LNCAP (cell line): ENCODE results near the gene BAD.

ENCODE experiments used
- TF ChIP-seq, protein P1 (sequence below): fragments of 450-650 bp; IDR thresholded peaks from 2 replicates; pipeline ENCODE4 v1.5.1; 2017; ENCODE audit warnings: mild to moderate bottlenecking

BAD gene

DNA sequence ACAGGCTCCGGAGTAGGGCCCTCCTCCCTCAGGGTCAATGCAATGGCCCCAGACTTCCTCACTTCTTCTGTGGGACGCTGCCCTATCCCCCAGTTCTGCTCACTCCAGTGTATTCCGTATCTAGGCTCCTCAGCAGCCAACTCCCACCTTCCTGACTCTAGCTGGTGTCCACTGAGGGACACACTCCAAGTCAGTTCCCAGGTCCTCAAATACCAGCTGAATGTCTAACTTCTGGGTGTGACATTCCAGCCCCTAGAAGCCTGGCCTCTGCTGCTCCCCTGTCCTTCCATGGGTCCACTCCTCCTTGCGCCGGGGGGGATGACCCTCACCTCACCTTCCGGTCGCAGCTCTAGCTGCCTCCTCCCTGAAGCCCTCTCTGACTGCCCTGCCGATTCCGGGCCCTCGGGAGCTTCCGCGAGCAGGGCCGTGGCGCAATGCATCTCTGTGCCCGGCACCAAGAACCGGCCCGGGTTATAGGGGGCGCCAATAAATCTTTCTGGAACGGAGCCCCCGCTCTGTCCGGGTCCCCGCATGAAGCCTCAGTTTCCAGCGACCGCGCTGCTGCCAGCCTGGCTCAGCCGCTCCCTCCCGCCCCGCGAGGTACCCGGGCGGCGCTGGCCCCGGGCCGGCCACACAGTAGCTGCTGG, 15.4 kb downstream of the BAD start:
- TF ChIP-seq, protein P1, sequence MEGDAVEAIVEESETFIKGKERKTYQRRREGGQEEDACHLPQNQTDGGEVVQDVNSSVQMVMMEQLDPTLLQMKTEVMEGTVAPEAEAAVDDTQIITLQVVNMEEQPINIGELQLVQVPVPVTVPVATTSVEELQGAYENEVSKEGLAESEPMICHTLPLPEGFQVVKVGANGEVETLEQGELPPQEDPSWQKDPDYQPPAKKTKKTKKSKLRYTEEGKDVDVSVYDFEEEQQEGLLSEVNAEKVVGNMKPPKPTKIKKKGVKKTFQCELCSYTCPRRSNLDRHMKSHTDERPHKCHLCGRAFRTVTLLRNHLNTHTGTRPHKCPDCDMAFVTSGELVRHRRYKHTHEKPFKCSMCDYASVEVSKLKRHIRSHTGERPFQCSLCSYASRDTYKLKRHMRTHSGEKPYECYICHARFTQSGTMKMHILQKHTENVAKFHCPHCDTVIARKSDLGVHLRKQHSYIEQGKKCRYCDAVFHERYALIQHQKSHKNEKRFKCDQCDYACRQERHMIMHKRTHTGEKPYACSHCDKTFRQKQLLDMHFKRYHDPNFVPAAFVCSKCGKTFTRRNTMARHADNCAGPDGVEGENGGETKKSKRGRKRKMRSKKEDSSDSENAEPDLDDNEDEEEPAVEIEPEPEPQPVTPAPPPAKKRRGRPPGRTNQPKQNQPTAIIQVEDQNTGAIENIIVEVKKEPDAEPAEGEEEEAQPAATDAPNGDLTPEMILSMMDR: no peak

DNA sequence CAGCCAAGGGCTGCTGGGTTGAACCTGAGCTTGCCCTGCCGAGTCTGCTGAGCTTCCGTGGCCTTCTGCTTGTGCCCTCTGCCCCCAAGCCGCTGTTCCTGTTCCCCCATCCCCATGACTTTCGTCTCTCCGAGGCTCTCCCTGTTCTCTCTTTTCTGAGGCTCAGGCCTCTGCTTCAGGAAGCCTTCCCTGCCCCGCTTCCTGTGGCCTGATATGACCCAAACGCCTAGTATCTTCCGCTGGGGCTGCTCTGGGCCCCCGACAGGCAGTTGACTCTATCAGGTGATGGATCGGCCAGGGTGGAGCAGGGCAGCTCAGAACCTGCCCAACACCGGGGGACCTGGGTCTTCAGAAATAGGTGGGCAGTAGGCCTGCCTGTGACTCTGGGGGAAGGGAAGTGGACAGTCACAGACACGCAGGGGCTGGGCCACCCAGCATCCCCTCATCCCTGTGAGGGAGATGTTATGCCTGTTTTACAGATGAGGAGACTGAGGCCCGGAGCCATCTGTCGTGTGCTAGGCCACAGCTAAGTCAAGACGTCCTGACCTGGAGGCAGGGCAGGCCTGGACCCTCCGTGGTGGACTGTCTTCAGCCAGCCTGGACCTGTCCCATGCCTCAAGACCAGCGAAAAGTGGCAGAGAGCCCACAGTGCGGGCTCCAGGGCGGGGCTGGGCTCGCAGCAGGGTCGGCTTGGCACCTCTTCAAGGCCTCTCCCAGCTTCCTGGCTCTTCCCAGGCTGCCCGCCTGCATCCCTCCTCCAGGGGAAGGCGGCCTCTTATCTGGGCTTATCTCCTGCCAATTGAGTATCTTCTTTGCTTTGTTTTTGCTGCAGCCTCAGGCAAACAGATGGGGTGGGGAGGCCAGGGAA, 16.2 kb downstream of the BAD start:
- TF ChIP-seq, protein P1: no peak

DNA sequence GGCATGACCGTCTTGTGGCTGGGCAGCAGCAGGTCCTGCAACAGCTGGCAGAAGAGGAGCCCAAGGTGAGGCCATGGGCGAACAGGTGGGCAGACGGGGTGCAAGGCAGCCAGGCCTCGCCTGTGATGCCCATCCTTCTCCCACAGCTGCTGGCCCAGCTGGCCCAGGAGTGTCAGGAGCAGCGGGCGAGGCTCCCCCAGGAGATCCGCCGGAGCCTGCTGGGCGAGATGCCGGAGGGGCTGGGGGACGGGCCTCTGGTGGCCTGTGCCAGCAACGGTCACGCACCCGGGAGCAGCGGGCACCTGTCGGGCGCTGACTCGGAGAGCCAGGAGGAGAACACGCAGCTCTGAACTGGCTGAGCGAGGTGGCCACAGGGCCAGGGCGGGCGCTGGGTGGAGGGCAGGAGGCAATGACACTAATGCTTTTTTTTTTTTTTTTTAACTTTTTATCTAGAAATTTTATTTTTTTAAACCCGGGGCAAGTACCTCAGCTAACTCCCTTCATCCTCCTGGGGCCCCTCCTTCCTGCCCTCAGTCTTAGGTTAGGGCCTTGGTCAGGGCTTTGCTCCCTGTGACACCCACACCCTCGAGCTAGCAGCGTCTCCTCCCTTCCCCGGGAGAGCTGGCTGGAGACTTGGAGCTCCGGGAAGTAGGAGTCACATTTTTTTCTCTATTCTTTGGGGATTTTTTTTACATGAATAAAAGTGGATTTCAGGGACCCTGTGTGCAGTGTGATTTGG, 17.1 kb downstream of the BAD start:
- TF ChIP-seq, protein P1: no peak

DNA sequence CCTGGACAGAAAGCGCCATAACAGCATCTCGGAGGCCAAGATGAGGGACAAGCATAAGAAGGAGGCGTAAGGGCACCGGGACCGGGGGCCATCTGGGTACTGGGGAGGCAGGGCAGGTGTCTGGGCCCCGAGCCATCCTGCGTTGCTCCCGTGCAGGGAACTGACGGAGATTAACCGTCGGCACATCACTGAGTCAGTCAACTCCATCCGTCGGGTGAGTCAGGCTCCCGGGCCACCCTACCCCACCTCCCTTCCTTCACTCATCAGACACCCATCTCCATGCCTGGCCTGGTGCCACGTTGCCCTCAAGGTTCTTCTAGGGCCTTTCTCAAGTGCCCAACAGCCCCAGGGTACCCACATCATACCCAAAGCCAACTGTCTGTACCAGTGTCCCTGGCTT, 18.1 kb downstream of the BAD start:
- TF ChIP-seq, protein P1: no peak

DNA sequence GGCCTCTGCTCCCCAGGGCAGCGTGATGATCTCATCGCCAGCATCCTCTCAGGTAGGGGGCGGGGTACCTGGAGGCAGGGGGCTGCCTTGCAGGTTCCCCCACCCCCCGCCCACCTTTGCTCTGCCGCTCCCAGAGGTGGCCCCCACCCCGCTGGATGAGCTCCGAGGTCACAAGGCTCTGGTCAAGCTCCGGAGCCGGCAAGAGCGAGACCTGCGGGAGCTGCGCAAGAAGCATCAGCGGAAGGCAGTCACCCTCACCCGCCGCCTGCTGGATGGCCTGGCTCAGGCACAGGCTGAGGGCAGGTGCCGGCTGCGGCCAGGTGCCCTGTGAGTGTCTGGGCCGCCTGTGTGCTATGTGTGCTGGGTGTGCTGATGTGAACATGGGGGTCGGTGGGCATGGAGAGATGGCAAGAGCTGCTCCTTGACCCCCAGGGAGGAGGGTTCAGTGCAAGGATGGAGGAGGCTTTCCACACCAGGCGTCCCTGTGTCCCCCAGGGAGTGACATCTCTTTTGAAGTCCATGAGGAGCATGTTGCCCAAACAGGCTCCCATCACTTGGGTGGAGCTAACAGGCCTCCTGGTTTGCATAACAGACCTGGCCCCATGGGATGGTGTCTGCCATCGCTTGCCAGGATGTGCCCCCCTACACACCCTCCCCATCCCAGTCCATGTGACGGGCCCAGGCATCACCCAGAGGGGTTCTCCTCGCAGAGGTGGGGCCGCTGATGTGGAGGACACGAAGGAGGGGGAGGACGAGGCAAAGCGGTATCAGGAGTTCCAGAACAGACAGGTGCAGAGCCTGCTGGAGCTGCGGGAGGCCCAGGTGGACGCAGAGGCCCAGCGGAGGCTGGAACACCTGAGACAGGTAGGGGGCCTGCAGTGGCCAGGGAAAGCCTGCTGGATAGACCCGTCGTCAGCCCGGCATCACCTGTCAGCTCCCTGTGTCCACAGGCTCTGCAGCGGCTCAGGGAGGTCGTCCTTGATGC, 19.0 kb downstream of the BAD start:
- TF ChIP-seq, protein P1: no peak

DNA sequence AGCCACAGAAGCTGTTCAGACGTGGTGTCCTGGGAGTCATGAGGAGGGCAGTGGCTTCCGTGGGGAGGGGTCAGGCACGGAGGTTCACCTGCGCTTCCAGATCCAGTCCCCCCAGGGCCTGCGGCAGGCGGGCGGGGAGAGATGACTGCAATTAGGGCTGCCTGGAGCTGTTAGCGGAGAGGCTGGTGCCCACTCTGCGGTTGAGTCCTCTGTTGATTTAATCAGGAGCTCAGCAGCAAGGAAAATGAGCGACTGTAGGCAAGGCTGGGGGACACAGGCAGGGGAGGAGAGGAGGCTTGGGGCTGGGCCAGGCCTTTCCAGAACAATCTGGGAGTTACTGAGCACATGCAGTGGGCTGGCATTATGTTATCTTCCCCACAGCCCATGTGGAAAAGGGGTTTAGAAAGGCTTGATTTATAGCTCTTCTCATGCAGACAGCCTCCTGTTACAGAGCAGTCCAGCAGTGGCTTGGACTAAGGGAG, 20.1 kb downstream of the BAD start:
- TF ChIP-seq, protein P1: no peak
